ENCODE measurements around the gene CSMD2. TPM values are rescaled to one million over a fixed set of nuclear protein-coding genes. Genes with fewer than 3 reads are reported as not detected.

The CSMD2 gene
- total RNA-seq, 2 experiments from 2014 or later: not detected

DNA sequence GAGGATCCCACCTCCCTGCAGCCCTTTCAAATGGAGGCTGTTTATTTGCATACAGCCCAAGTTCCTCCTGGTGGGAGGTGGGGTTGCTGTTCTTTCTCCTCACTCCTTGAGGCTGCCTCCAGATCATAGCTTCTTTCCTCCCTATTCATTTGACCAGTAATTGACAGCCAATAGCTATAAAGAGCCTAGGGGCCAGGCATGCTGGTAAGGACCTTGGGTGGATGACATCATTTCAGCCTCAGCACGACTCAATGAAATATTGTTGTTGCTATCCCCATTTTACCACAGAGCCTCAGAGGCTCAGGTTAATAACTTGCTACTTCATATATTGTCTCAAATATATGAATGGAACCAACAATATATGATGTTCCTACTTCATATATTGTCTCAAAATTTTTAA is 661.5 kb downstream of the CSMD2 start:
- H3K27ac Mint-ChIP-seq: no peak overlapping the region

DNA sequence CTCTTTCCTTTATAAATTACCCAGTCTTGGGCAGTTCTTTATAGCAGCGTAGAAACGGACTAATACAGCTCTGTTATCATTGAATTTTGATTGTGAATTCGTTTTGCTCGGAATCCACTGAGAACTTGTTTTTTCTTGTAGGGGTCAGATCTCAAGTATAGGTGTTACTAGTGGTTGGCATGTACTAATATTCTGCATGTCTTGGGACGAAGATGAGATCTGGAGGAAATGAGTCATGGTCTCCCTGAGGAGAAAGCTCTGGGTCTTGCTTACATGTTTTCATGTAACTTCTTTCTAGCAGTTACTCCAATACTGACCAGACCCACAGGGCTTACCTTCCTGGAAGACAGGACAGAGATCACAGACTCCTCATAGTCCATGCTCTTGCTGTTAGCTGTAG is 662.3 kb downstream of the CSMD2 start:
- TF ChIP-seq, protein P1, sequence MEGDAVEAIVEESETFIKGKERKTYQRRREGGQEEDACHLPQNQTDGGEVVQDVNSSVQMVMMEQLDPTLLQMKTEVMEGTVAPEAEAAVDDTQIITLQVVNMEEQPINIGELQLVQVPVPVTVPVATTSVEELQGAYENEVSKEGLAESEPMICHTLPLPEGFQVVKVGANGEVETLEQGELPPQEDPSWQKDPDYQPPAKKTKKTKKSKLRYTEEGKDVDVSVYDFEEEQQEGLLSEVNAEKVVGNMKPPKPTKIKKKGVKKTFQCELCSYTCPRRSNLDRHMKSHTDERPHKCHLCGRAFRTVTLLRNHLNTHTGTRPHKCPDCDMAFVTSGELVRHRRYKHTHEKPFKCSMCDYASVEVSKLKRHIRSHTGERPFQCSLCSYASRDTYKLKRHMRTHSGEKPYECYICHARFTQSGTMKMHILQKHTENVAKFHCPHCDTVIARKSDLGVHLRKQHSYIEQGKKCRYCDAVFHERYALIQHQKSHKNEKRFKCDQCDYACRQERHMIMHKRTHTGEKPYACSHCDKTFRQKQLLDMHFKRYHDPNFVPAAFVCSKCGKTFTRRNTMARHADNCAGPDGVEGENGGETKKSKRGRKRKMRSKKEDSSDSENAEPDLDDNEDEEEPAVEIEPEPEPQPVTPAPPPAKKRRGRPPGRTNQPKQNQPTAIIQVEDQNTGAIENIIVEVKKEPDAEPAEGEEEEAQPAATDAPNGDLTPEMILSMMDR (IDR thresholded peaks at IDR 0.05): no peak
- Histone ChIP-seq H3K4me3 (ENCODE audit: low read length) (no peak overlapping the region), H3K9me3 (ENCODE audit: control insufficient read depth in 1 of 2, insufficient read depth in 1 of 2, low read length in 2 of 2) (peaks cover 0 to 4% of the 10 kb centered on the region in 2 experiments), H3K36me3 (ENCODE audit: insufficient read depth, low read length) (no peaks in the 10 kb centered on the region), H3K27ac (ENCODE audit: low read depth in 1 of 2, low read length in 2 of 2) (no peak overlapping the region), H3K27me3 (ENCODE audit: control insufficient read depth in 1 of 2, insufficient read depth in 2 of 2, low read length in 2 of 2) (no peaks in the 10 kb centered on the region), H3K4me1 (ENCODE audit: insufficient read depth, low read length) (no peaks in the 10 kb centered on the region)
- ATAC-seq (ENCODE audit: poor library complexity) (no peak), DNase-seq (no peak)
- CTCF ChIA-PET: no interaction called here
- POLR2A ChIA-PET: no interaction called here
- Mint-ChIP-seq H3K36me3 (ENCODE audit: low read depth) (peaks cover 15% of the 10 kb centered on the region), H3K27ac (no peak overlapping the region), H3K27me3 (no peaks in the 10 kb centered on the region), H3K4me3 (no peak overlapping the region), H3K9me3 (peaks cover 10% of the 10 kb centered on the region), H3K4me1 (ENCODE audit: low read depth) (no peaks in the 10 kb centered on the region)
- intact Hi-C loops (cut with DNase I, micrococcal nuclease): no loop called here

More for the DNA sequence above, 661.5 kb downstream of the CSMD2 start:
- TF ChIP-seq, protein P1 (IDR thresholded peaks at IDR 0.05): no peak
- Histone ChIP-seq H3K4me3 (ENCODE audit: low read length) (no peak overlapping the region), H3K27ac (ENCODE audit: low read depth in 1 of 2, low read length in 2 of 2) (no peak overlapping the region), H3K9me3 (ENCODE audit: control insufficient read depth in 1 of 2, insufficient read depth in 1 of 2, low read length in 2 of 2) (peaks cover 0 to 4% of the 10 kb centered on the region in 2 experiments), H3K4me1 (ENCODE audit: insufficient read depth, low read length) (no peaks in the 10 kb centered on the region), H3K27me3 (ENCODE audit: control insufficient read depth in 1 of 2, insufficient read depth in 2 of 2, low read length in 2 of 2) (no peaks in the 10 kb centered on the region), H3K36me3 (ENCODE audit: insufficient read depth, low read length) (no peaks in the 10 kb centered on the region)
- no peak overlapping the region for H3K4me3 Mint-ChIP-seq
- H3K36me3 Mint-ChIP-seq (ENCODE audit: low read depth): peaks cover 9% of the 10 kb centered on the region
- CTCF ChIA-PET: no interaction called here
- H3K9me3 Mint-ChIP-seq: peaks cover 6% of the 10 kb centered on the region
- intact Hi-C loops (cut with DNase I, micrococcal nuclease): no loop called here
- H3K27me3 Mint-ChIP-seq: no peaks in the 10 kb centered on the region
- POLR2A ChIA-PET: no interaction called here
- no peak for ATAC-seq (ENCODE audit: poor library complexity)
- no peak for DNase-seq
- no peaks in the 10 kb centered on the region for H3K4me1 Mint-ChIP-seq (ENCODE audit: low read depth)

DNA sequence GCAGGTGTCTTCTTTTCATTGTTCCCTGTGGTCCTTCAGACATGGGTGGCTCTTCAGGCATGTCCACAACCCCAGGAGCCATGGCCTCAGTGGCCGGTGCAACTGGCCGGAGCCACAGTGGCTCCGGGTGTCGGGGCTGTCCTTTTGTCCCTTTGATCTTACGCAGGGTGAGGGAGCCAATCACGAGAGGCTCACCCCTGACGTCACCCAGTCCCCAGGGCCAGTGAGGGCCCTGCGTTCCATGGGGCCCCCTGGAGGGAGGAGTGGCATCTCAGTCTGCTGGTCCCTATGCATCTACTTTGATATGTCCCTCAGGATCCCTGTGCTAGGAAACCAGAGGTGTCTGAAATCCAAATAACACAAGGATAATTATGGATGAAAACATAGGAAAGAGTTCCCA is 663.3 kb downstream of the CSMD2 start:
- no peaks in the 10 kb centered on the region for H3K4me1 ChIP-seq (ENCODE audit: insufficient read depth, low read length)
- TF ChIP-seq, protein P1 (IDR thresholded peaks at IDR 0.05): no peak
- ChIA-PET CTCF (no interaction called here), POLR2A (no interaction called here)
- H3K4me3 ChIP-seq (ENCODE audit: low read length): no peak overlapping the region
- H3K36me3 Mint-ChIP-seq (ENCODE audit: low read depth): peaks cover 20% of the 10 kb centered on the region
- no peak for ATAC-seq (ENCODE audit: poor library complexity)
- no peak for DNase-seq
- no peaks in the 10 kb centered on the region for H3K4me1 Mint-ChIP-seq (ENCODE audit: low read depth)
- no peak overlapping the region for H3K27ac ChIP-seq (ENCODE audit: low read depth in 1 of 2, low read length in 2 of 2)
- peaks cover 16% of the 10 kb centered on the region for H3K9me3 Mint-ChIP-seq
- intact Hi-C loops (cut with DNase I, micrococcal nuclease): no loop called here
- no peak overlapping the region for H3K27ac Mint-ChIP-seq
- no peaks in the 10 kb centered on the region for H3K27me3 ChIP-seq (ENCODE audit: control insufficient read depth in 1 of 2, insufficient read depth in 2 of 2, low read length in 2 of 2)
- no peak overlapping the region for H3K4me3 Mint-ChIP-seq
- no peaks in the 10 kb centered on the region for H3K36me3 ChIP-seq (ENCODE audit: insufficient read depth, low read length)
- no peaks in the 10 kb centered on the region for H3K27me3 Mint-ChIP-seq
- H3K9me3 ChIP-seq (ENCODE audit: control insufficient read depth in 1 of 2, insufficient read depth in 1 of 2, low read length in 2 of 2): peaks cover 4 to 7% of the 10 kb centered on the region in 2 experiments

All from CD4-positive, alpha-beta T cell (primary cell).